GM12878 (cell line): ENCODE results near the gene TDRD12. TPM values are rescaled to one million over a fixed set of nuclear protein-coding genes. Genes with fewer than 3 reads are reported as not detected.

Experiments
- EP300 ChIP-seq, 2 experiments: fragments of 150-350 bp in 1 of 2; IDR thresholded peaks; 2 replicates each; pipeline ENCODE4 v1.6.1; 2011 to 2012; ENCODE audit warnings: low read depth in 2 of 2, low read length in 2 of 2, borderline replicate concordance in 1 of 2, improper control_type of control experiment in 1 of 2, inconsistent platforms in 1 of 2; ENCODE audit not compliant: control insufficient read depth in 1 of 2
- IKZF2 ChIP-seq, 2 experiments: fragments of 450-650 bp; IDR thresholded peaks; 2 replicates each; pipeline ENCODE4 v1.6.1; 2017; ENCODE audit warnings: mild to moderate bottlenecking in 2 of 2, moderate library complexity in 2 of 2
- JUND ChIP-seq: IDR thresholded peaks from 2 replicates; pipeline ENCODE4 v1.6.1; 2012; ENCODE audit warnings: low read depth, mild to moderate bottlenecking, low read length, improper control_type of control experiment, moderate library complexity
- NFIC ChIP-seq: IDR thresholded peaks from 2 replicates; pipeline ENCODE4 v1.6.1; 2012; ENCODE audit warnings: low read depth, mild to moderate bottlenecking, inconsistent platforms, low read length, moderate library complexity
- NFYA ChIP-seq: IDR thresholded peaks from 2 replicates; pipeline ENCODE4 v1.6.1; 2011; ENCODE audit warnings: low read depth, mild to moderate bottlenecking, low read length, improper control_type of control experiment, borderline replicate concordance
- NR2C1 ChIP-seq: fragments of 450-650 bp; IDR thresholded peaks from 2 replicates; pipeline ENCODE4 v1.6.1; 2017; ENCODE audit warnings: antibody characterized with exemption, mild to moderate bottlenecking, moderate library complexity
- RELB ChIP-seq: fragments of 450-650 bp; IDR thresholded peaks from 2 replicates; pipeline ENCODE4 v1.6.1; 2017; ENCODE audit warnings: low read depth, mild to moderate bottlenecking, moderate library complexity
- SP1 ChIP-seq: IDR thresholded peaks from one replicate; pipeline ENCODE4 v1.6.1; 2011; ENCODE audit warnings: low read depth, low read length
- SREBF1 ChIP-seq: IDR thresholded peaks from 2 replicates; pipeline ENCODE4 v1.6.1; 2012; ENCODE audit warnings: mild to moderate bottlenecking, low read length
- TCF12 ChIP-seq: IDR thresholded peaks from 2 replicates; pipeline ENCODE4 v1.6.1; 2011; ENCODE audit warnings: low read depth, mild to moderate bottlenecking, low read length
- ZNF592 ChIP-seq: fragments of 450-650 bp; IDR thresholded peaks from 2 replicates; pipeline ENCODE4 v1.6.1; 2017; ENCODE audit warnings: mild to moderate bottlenecking, moderate library complexity
- polyA plus RNA-seq, 11 experiments: library from polyadenylated mRNA; depleted of rRNA in 4 of 11; unstranded in 6 of 11; stranded (reverse) in 5 of 11; fragments of >200 nt; fragmentation: Nextera tagmentation in 4 of 11; fragmentation: Illumina TruSeq in 1 of 11; extraction: Ambion mirVana in 4 of 11; extraction: Trizol in 1 of 11; gene quantifications; 1 replicate in 1 of 11; 2 replicates in 10 of 11; pipeline versions ENCODE4 v1.2.1 to v1.2.3, GENCODE V29; 2011 to 2016; ENCODE audit warnings: inconsistent platforms in 2 of 11, missing spikeins in 2 of 11, low read depth in 1 of 11
- small RNA-seq: library from RNA; depleted of rRNA; stranded (forward); fragments of <200 nt; gene quantifications from one replicate; pipeline ENCODE3, GENCODE V24; 2014
- total RNA-seq, 4 experiments: library from RNA; depleted of rRNA in 3 of 4; stranded (reverse); fragments of >200 nt in 3 of 4; fragmentation: Illumina TruSeq in 1 of 4; extraction: Trizol in 1 of 4; gene quantifications; 2 replicates each; pipeline versions ENCODE4 v1.2.1 to v1.2.3, GENCODE V29; 2013 to 2021

The TDRD12 gene
- total and polyA plus RNA-seq, 10 of the 15 experiments (the other 5 are each of a cell fraction or from before 2014, with no cell fraction given), result 0.08 to 0.15 TPM; not detected in 8

- no peak for TF ChIP-seq EP300 (IDR thresholded peaks at IDR 0.05; ENCODE audit: borderline replicate concordance in 1 of 2, control insufficient read depth in 1 of 2, low read depth in 2 of 2, low read length in 2 of 2)
- TF ChIP-seq NR2C1, result no peak
- no peak for TF ChIP-seq SP1
- no peak for TF ChIP-seq TCF12
- no peak for TF ChIP-seq NFIC
- no peak for TF ChIP-seq SREBF1
- no peak for TF ChIP-seq ZNF592
- TF ChIP-seq JUND, result no peak
- no peak for TF ChIP-seq RELB
- no peak for TF ChIP-seq IKZF2 (IDR thresholded peaks at IDR 0.05)
- TF ChIP-seq NFYA, result no peak
Measured at GRCh38 chr19:32876919-32877285, 157.3 kb downstream of the TDRD12 start (continued).

Small RNAs within 50 kb of the gene (small RNA-seq; reads per million reads assigned to genes)
- gene RN7SKP22, result not detected

Other genes with a start within 250 kb of the TDRD12 start
- 167 and 171 TPM in 2 replicates for gene PDCD5, start 138.6 kb upstream of the TDRD12 start, total RNA-seq (2014; rRNA removed)
- 212 and 233 TPM in 2 replicates for gene PDCD5, start 138.6 kb upstream of the TDRD12 start, total RNA-seq (2014; rRNA removed; fragmentation: Illumina TruSeq; extraction: Trizol)
- 148 and 158 TPM in 2 replicates for gene PDCD5, start 138.6 kb upstream of the TDRD12 start, total RNA-seq (2021)
- gene PDCD5, start 138.6 kb upstream of the TDRD12 start, polyA plus RNA-seq (2011; rRNA removed), result 132 and 221 TPM in 2 replicates
- 232 and 249 TPM in 2 replicates for gene PDCD5, start 138.6 kb upstream of the TDRD12 start, polyA plus RNA-seq (2014; fragmentation: Illumina TruSeq; extraction: Trizol)
- gene PDCD5, start 138.6 kb upstream of the TDRD12 start, polyA plus RNA-seq (2014; fragmentation: Nextera tagmentation; extraction: Ambion mirVana), result 100 to 1,000 TPM; 124 to 260 TPM
- 207 and 220 TPM in 2 replicates for gene PDCD5, start 138.6 kb upstream of the TDRD12 start, polyA plus RNA-seq (2014; rRNA removed)
- gene PDCD5, start 138.6 kb upstream of the TDRD12 start, polyA plus RNA-seq (2016; fragmentation: Nextera tagmentation; extraction: Ambion mirVana), result 100 to 1,000 TPM; 550 to 556 TPM
- 28.8 and 33.3 TPM in 2 replicates for gene ANKRD27, start 44.6 kb upstream of the TDRD12 start, total RNA-seq (2014; rRNA removed)
- 23.9 and 24.2 TPM in 2 replicates for gene ANKRD27, start 44.6 kb upstream of the TDRD12 start, total RNA-seq (2014; rRNA removed; fragmentation: Illumina TruSeq; extraction: Trizol)
- 41.2 and 42.2 TPM in 2 replicates for gene ANKRD27, start 44.6 kb upstream of the TDRD12 start, total RNA-seq (2021)
- 49.9 and 52.5 TPM in 2 replicates for gene ANKRD27, start 44.6 kb upstream of the TDRD12 start, polyA plus RNA-seq (2011; rRNA removed)
- gene ANKRD27, start 44.6 kb upstream of the TDRD12 start, polyA plus RNA-seq (2014; fragmentation: Illumina TruSeq; extraction: Trizol), result 26.2 and 28.1 TPM in 2 replicates
- 1 to 10 TPM; 2.8 to 4.5 TPM for gene ANKRD27, start 44.6 kb upstream of the TDRD12 start, polyA plus RNA-seq (2014; fragmentation: Nextera tagmentation; extraction: Ambion mirVana)
- gene ANKRD27, start 44.6 kb upstream of the TDRD12 start, polyA plus RNA-seq (2014; rRNA removed), result 25.0 and 27.9 TPM in 2 replicates
- 10 to 100 TPM; 30.0 to 31.2 TPM for gene ANKRD27, start 44.6 kb upstream of the TDRD12 start, polyA plus RNA-seq (2016; fragmentation: Nextera tagmentation; extraction: Ambion mirVana)
- 0.05 and 0.06 TPM in 2 replicates for gene RGS9BP, start 43.9 kb upstream of the TDRD12 start, total RNA-seq (2014; rRNA removed)
- 0.04 TPM in 1 of 2 replicates, not detected in the other for gene RGS9BP, start 43.9 kb upstream of the TDRD12 start, total RNA-seq (2014; rRNA removed; fragmentation: Illumina TruSeq; extraction: Trizol)
- gene RGS9BP, start 43.9 kb upstream of the TDRD12 start, total RNA-seq (2021), result 0.10 TPM in 1 of 2 replicates, not detected in the other
- gene RGS9BP, start 43.9 kb upstream of the TDRD12 start, polyA plus RNA-seq (2011; rRNA removed), result 0.01 and 0.04 TPM in 2 replicates
- not detected in 2 replicates for gene RGS9BP, start 43.9 kb upstream of the TDRD12 start, polyA plus RNA-seq (2014; fragmentation: Illumina TruSeq; extraction: Trizol)
- gene RGS9BP, start 43.9 kb upstream of the TDRD12 start, polyA plus RNA-seq (2014; fragmentation: Nextera tagmentation; extraction: Ambion mirVana), result not detected
- not detected in 2 replicates for gene RGS9BP, start 43.9 kb upstream of the TDRD12 start, polyA plus RNA-seq (2014; rRNA removed)
- gene RGS9BP, start 43.9 kb upstream of the TDRD12 start, polyA plus RNA-seq (2016; fragmentation: Nextera tagmentation; extraction: Ambion mirVana), result not detected
- gene NUDT19, start 27.9 kb upstream of the TDRD12 start, total RNA-seq (2014; rRNA removed), result 19.9 and 20.3 TPM in 2 replicates
- gene NUDT19, start 27.9 kb upstream of the TDRD12 start, total RNA-seq (2014; rRNA removed; fragmentation: Illumina TruSeq; extraction: Trizol), result 7.9 and 8.5 TPM in 2 replicates
- 16.4 and 18.2 TPM in 2 replicates for gene NUDT19, start 27.9 kb upstream of the TDRD12 start, total RNA-seq (2021)
- 12.2 and 13.0 TPM in 2 replicates for gene NUDT19, start 27.9 kb upstream of the TDRD12 start, polyA plus RNA-seq (2011; rRNA removed)
- 9.3 and 10.5 TPM in 2 replicates for gene NUDT19, start 27.9 kb upstream of the TDRD12 start, polyA plus RNA-seq (2014; fragmentation: Illumina TruSeq; extraction: Trizol)
- 10 to 100 TPM; 16.8 to 31.0 TPM for gene NUDT19, start 27.9 kb upstream of the TDRD12 start, polyA plus RNA-seq (2014; fragmentation: Nextera tagmentation; extraction: Ambion mirVana)
- gene NUDT19, start 27.9 kb upstream of the TDRD12 start, polyA plus RNA-seq (2014; rRNA removed), result 9.9 and 10.2 TPM in 2 replicates
- gene NUDT19, start 27.9 kb upstream of the TDRD12 start, polyA plus RNA-seq (2016; fragmentation: Nextera tagmentation; extraction: Ambion mirVana), result 10 to 100 TPM; 17.3 to 18.8 TPM
- 0.17 TPM in 1 of 2 replicates, not detected in the other for gene SLC7A9, start 150.0 kb downstream of the TDRD12 start, total RNA-seq (2014; rRNA removed)
- not detected in 2 replicates for gene SLC7A9, start 150.0 kb downstream of the TDRD12 start, total RNA-seq (2014; rRNA removed; fragmentation: Illumina TruSeq; extraction: Trizol)
- 0.13 TPM in 1 of 2 replicates, not detected in the other for gene SLC7A9, start 150.0 kb downstream of the TDRD12 start, total RNA-seq (2021)
- not detected in 2 replicates for gene SLC7A9, start 150.0 kb downstream of the TDRD12 start, polyA plus RNA-seq (2011; rRNA removed)
- not detected in 2 replicates for gene SLC7A9, start 150.0 kb downstream of the TDRD12 start, polyA plus RNA-seq (2014; fragmentation: Illumina TruSeq; extraction: Trizol)
- gene SLC7A9, start 150.0 kb downstream of the TDRD12 start, polyA plus RNA-seq (2014; fragmentation: Nextera tagmentation; extraction: Ambion mirVana), result not detected
- not detected in 2 replicates for gene SLC7A9, start 150.0 kb downstream of the TDRD12 start, polyA plus RNA-seq (2014; rRNA removed)
- not detected for gene SLC7A9, start 150.0 kb downstream of the TDRD12 start, polyA plus RNA-seq (2016; fragmentation: Nextera tagmentation; extraction: Ambion mirVana)